Measurements from ENCODE around the gene PEMT.

PEMT gene

DNA sequence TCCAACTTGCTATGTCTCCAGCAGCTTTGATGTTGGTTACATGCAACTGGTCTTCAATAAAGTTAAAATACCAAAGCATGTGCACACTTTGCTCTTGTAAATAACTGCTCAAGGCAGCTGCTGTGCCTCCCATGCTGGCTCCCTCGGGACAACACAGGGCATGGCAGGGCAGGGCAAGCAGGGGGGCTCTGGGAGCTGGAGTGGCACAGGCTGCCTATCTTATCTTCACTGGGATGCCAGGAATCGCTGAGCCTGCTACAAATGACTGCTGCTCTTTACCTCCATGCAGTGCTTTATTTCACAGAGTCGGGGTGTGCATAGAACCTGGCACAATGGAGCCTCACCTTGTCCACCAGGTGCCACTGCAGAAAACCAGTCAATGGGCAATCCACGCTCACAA, 21.8 kb downstream of the PEMT start:
- DNase-seq = no peak

DNA sequence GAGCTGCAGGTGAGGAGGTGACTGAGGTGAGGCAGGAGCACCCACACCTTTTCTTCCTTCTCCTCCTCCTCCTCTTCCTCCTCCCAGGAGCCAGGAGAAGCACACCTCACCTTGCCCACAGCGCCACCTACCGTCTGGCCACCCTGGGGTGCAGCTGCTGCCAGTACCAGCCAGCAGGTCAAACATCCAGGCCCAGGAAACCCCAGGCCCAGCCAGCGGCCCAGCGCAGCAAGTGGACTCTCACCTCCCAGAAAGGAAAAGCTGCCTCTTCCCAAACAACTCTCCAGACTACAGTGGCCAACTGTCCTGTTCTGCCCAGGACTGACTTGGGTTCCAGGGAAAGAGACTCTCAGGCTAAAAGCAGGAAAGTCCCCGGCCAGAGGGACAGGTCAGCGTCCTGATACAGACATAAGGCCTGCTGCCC, 22.7 kb downstream of the PEMT start:
- DNase-seq = peak; percentile 50

DNA sequence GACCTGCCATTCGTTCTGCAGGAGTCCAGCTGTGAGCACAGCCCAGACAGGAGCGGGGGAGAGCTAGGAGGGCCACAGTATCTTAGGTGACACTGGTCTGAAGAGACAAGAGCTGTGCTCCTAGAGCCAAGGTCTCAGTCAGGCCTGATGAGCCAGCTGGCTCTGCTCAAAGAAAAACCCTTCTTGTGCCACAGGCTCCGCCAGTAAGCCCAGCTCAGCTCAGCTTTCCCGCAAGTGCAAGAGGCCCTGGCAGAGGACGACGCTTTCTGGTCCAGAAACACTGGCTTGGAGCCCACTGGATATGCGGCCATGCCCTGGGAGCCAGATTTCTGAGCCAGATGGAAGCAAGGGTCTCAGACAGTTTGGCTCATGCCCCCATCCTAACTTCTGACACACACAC, 23.9 kb downstream of the PEMT start:
- no peak for DNase-seq

DNA sequence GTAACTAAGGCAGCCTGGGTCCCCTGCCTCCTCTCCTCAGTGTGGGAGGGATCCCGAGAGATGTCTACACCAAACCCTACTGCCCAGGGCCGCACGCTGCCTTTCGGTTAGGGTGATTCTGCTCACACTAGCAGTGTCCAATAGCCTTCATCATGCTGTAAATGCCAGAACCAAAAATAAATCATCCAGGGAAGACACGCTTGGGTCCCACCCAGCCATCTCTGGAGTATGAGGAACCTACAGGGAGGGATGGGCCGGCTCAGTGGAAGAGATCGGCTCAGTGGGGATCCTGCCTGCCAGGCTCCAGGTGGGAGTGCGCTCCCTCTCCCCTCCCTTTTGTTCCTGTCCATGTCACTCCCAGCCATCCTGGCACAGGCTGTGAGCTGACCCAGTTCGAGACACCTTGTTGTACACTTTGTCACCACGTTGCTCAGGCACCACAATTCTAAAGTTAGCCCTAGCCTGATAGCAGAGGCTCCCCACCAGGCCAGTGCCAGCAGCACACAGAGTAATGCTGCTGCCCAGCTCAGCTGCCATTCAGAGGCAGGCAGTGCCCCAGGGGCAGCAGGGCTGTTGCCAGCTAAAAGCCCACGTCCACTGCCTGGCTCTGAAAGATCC, 24.5 kb downstream of the PEMT start:
- DNase-seq = no peak

DNA sequence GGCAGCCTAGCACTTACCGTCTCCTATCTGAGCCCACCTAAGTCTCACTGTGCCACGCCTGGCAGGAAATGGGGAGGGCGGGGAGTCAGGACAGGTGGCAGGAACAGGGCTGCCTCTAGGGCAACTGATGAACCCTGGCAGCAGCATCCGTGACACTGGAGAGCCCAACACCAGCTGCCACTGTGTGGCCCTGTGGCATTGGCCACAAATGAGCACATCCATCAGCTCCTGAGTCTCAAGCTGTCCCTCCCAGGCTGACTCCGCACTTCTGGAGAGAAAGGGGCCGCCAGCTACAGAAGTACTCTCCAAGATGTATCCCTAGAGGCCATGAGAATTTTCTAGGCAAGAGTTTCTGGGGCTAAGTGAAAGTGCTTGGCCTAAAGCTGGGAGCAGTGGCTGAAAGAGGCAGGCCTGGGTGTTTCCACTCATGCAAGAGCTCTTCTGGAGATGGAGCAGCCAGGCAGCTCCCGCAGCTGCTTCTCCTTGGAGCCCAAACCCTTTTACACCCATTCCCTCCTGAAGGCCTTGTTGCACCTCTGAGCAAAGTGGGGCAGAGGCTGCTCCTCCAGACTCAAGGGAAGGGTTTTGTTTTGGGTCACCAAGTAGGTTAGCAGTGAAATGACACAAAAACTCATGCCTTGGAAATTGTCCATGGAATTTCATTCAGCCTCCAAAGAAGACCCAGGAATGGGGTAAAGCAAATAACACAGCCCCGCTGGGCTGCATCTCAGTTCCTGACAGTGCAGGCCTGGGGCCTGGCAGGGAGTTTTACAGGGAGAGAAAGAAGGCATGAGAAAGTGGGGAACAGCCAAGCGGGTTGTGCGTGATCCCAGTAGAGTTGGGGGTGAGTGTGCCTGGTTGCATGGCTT, 25.8 kb downstream of the PEMT start:
- DNase-seq = no peak

DNA sequence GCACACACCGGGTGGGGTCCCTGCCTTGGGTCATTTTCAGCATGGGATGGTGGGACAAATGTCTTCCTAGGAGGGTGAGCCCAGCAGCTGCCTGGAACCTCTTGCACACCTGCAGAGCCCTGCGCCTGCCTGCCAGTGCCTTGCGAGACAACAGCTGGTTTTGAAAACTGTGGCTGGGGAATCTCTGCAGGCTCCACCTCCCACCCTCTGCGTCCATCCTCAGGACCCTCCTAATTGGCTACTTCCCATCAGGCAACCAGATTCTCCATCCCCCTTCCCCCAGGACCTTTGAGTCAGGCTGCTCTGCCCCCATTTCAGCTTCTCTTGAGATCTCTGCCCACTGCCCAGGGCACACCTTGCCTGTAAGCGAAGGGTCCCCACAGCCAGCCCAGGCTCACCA, 26.6 kb downstream of the PEMT start:
- DNase-seq = no peak

DNA sequence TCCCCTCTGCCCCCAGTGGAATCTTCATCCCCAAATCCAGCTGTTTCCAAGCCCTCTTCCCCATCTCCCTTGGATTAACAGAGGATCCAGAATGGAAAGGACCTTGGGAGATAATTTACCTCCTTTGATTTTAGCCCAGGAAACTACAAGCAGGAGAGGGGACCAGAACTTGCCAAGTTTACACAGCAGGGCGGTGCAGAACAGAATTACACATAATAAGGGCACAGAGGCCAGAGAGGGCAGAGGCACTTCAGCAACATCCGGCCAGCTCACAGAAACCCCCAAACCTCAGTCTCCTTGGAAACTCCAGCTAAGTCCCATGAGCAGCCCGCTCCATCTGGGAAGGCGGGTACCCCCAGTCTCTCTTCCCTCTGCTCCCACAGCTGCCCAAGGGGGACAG, 27.2 kb downstream of the PEMT start:
- DNase-seq = no peak

DNA sequence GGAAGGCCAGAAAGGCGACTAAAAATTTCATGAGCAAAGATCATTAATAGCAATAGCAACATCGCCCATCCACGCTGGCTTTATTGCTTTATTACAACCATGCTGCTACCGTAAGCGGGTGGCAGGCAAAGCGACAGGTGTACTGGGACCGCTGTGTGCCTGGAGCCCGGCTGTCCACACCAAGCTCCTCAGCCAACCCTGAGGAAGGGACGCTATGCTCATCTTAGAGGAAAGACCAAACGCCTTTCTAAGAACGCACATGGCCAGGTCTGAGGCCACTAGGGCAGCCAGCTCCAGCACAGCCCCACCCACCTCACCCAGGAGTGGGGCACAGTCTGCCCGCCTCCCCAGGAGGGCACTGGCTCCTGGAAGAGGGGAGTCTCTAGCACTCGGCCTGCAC, 28.0 kb downstream of the PEMT start:
- no peak for DNase-seq

DNA sequence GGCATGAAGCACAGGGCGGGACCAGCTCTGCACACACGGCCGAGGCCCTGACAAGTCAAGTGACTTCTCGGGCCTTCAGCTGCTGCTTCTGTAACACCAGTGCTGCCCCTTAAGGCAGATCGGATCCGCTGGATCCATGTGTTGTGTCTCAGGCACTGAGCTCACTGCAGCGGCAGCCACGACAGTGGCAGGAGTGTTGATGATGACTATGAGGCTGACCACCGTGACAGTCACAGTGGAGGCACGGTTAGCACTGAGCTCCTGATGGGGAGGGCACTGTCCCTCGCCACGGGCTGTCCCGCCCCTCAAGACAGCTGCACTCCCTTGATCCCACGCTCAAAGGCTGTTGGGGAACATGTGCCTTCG, 29.4 kb downstream of the PEMT start:
- DNase-seq = no peak

DNA sequence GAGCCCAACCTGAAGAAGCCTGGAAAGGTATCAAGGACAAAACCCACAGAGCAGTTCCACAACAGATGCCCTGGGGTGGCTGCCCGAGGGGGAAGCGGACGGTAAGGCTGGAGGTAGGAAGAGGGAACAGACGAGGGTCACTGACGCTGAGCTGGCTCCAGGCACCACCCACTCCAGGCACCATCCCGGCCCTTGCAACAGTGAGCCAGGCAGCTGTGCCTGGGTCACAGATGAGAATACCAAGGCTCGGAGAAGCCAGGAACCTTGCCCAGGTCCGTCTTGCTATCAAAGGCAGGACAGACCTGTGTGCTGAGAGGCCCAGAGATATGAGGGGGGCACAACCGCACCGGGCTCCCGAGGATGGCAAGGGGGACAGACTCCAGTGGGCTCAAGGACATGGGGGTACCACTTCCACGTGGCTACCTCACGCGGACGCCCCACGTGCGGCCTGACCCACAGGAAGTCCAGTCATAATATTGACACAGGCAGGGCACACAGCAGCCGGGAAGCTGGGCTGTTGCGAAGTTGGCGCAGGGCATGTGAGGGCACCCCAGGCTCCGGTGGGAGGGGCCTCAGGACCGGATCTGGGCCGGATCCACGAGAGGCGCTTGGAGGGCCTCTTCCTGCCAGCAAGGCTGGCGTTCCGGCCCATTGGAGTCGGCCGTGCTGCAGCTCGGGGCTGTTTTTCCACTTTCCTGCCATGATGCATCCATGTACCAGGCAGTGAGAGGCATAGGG, 29.9 kb downstream of the PEMT start:
- no peak for DNase-seq

DNA sequence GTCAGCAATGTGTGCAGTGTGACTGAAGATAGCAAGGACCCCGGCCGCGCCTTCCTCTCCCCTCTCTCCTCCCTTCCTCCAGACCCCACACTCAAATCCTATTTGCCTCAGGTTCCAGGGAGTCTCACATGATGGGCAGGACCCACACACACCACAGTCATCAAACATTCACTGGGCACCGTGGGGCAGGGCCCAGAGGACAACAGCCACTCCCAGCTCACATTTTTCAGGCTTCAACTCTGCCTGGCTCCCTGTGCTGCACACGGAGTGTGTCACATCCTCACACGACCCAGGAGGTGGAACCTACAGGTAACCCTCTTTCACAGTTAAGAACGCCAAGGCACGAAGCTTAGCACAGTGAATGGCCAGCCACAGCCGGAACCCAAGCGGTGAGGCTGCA, 30.5 kb downstream of the PEMT start:
- no peak for DNase-seq

DNA sequence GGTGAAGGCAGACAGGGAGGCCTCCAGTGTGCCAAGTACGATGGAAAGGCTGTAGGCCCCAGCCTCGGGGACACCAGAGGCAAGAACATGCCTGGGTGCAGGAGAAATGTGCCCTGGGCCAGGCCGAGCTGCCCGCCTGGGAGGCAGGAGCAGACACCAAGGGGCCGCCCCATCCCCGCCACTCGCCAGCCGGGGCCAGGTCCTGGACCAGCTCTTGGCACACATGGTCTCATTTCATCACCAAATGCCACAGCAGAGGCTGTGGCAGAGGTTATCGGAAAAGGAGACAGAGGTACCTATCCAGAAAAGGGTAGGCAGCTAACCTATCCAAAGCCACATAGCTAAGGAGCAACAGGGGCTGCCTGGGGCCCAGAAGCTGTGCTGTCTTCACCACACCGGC, 31.3 kb downstream of the PEMT start:
- no peak for DNase-seq

DNA sequence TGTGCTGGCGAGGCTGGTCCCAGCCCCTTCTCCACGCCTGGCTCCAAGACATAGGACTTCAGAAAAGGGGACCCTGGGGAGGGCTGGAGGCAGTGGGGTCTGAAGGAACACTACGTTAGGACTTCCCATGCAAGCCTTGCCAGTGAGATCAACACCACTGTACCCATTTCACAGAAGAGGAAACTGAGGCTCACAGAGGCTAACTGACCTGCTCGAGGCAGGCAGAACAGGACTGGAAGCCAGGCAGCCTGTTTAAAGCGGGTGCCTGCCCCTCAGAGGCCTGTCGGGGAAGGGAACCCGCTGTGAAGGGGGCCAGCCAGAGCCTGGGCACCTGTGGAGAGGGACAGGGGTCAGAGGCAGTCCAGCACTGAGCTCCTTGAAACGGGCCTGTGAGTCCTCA, 32.3 kb downstream of the PEMT start:
- no peak for DNase-seq

DNA sequence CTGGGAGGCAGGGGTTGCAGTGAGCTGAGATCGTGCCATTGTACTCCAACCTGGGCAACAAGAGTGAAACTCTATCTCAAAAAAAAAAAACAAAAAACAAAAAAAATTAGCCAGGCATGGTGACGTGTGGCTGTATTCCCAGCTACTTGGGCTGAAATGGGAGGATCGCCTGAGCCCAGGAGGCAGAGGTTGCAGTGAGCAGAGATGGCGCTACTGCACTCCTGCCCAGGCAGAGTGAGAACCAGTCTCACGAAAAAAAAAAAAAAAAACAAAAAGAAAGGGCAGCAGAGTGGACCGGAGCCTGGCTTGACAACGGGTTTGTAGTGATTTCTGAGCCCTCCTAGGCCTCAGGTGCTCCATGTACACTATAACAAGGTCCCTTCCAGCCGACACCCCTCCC, 33.1 kb downstream of the PEMT start:
- DNase-seq = no peak

DNA sequence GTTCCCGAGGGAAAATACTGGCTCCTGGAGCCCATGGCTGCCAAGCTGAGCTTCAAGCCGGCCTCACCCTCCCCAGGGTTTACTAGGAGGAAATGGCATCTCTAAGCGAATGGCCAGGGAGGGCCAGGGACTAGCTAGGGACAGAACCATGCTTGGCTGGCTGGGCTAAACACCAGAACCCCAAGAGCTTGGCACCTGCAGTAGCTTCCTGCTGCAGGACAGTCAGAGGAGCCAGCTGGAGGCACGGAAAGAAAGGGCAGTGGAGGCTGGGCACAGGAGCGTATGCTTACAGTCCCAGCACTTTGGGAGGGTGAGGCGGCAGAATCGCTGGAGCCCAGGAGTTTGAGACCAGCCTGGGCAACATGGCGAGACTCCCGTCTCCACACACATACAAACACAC, 33.7 kb downstream of the PEMT start:
- no peak for DNase-seq

DNA sequence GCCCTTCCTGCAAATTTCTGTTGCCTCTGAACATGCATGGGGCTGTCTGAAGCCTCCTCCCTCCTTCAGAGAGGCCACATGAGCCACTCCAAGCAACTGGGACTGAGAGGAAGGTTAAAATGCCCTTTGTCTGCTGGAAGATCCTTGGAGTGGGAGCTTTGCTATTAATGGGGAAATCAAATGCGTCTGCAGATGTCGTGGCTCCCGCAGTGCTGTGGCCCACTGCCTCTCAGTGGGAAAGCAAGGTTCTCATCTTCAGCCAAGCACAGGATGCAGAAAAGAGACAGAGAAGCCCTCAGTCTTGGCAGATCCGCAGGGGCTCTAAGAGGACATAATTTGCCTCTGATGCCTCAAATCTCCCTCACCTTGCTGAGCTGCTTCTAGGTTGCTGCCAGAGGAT, 34.8 kb downstream of the PEMT start:
- no peak for DNase-seq

DNA sequence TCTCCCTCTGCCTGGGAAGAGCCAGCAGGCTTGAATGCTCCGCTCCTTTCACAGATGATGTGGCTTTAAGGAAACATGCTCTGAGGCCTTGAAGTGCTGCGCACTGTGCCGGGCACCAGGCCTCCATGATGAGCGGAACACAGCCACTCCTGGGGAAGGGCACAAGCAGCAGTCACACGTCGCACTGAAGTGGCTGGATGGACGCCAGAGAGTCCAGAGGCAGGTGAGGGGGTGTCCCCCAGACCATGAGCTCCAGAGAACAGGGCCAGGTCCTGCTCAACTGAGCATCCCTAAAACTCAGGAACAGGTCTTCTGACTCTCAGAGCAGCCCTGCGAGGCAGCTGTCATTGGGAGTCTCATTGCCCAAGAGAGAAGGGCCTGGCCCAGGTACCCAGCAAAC, 35.6 kb downstream of the PEMT start:
- no peak for DNase-seq

DNA sequence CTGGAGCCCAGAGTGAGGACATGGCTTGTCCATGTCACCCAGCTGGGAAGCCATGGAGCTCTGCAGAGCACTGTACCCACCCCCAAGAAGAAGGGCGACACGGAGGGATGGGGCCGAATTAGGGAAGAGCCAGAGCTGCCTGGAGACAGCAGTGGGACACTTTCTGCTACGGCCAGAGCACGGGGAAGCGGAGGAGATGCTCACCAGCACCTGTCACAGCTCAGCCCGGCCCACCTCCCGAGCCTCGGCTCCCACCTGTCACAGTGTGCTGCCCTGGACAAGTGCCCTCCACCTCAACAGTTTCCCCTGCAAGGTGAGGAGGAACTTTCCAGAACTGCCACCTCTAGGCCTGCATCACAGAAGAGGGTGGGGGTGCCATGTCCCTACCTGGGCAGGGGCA, 36.4 kb downstream of the PEMT start:
- no peak for DNase-seq

DNA sequence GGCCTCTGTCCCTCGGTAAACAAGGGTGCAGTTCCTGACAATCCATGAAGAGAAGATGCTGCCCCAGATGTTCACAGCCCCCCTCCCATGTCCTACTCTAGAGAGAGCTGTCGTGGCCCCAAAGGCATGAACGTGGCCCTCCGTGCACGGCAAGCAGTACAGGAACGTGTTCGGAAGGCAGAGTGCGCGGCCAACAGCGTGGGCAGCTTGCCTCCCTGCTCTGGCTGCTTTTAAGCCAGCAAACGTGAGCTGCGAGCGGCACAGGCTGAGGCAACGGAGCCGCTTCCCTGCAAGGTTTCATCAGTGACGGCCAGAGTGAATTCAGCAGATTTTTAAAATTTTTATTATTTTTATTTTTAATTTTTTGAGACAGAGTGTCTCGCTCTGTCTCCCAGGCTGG, 37.2 kb downstream of the PEMT start:
- DNase-seq = no peak

DNA sequence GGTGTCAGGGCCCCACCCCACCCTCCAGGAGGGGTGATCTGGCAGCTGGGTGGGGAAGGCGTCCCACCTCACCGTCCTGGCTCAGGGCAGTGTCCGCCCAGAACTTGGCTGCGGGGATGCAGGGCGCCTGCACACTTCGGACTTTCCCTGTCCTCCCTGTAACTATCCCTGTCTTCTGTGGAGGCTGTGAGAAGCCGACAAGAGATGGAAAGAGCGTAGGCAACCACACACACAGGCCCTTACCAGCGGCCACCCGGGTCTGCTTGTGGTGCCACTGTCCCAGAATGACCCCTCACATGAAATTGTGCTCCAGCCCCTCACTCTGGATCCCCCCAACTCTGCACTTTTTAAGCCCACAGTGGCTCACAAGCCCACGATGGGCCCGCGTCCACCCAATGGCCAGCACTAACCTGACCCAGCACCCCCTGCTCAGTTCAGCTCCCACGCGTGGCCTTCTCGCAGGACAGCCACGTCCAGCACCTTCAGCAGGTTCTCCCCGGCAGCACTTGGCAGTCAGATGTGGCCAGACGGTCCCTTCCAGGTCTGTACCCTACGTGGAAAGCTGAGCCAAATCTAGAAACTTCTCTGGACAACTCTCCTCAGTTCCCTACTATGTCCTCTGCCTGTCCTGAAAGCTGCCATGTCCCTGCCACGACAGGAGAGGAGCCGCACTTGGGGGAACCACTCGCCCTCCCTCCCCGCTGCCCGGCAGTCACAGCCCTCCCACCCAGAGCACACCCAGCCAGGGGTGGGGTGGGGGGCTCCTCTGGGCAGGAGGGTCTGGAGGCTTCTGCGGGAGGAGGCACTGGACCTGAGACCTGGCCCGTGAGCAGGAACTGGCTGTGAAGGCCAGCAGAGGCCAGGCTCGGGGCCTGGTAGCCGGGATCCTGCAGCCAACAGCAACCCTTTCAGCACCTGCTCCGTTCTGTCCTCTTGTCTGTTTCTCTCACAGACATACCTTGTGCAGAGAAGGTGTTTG, 38.0 kb downstream of the PEMT start:
- DNase-seq = no peak

DNA sequence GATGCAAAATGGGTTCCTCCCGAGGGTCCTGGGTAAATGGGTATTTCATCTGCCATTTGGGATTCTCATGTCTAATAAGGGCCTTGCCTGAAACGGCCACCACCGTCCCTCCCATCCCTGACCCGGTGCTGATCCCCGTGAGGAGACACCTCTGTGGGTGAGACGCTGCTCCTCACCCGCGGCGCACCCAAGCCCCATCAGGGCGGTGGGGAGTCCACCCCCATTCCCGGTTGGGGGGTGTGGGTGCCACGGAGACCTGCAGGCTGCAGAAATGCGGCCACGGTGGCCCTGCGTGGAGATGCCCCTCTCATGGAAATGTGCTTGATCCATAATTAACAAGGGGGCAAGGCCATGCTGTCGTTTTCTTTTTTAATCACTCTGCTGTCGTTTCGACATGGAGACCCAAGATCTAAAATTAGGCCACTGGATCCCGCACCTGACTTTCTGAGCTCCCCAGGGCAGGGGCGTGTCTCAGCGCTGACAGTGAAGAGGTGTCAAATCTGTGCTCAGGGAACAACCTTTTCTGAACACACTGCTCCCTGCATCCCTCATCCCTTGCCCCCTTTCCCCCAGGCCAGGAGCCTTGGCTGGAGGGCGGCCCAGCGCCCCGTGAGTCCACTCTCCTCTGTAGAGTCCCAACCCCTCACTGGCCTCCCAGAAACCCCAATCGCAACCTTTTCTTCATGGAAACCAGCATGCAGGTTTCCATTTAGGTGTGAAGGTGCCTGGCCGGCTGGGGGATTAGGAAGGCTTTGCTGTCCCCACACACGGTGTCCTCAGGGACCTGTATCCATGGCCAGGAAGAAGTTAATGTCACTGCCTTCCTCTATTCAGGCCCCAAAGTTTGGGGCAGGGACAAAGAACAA, 38.9 kb downstream of the PEMT start:
- DNase-seq = no peak

DNA sequence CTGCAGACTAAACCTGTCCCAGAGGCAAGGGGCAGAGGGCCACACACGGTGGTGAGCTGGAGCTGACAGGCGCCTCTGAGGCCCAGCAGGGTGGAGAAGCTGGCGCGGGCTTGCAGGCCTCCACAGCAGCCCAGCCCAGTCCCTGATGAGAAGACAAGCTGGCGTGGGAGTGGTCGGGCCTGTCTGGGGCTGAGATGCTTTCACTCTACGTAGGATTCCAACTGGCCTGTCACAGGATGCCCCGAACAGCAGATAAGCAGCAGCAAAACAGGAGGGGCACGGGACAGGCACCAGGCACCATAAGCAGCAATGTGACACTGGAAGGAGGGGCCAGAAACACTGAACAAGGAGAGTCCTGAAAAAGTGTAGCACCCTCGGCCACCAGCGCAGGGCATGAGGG, 40.1 kb downstream of the PEMT start:
- DNase-seq = no peak

Measured in activated CD4-positive, alpha-beta T cell treated with anti-CD3 and anti-CD28 coated beads, Interleukin-2, amount 50 U/mL, for 16 hours (primary cell).